GM12891 (cell line): ENCODE measurements around the gene TKTL1.

Source experiments
- POLR2A ChIP-seq: IDR thresholded peaks from 2 replicates; pipeline ENCODE4 v1.6.1; 2011; ENCODE audit warnings: low read depth, low read length, control low read depth
- POLR2AphosphoS5 ChIP-seq: IDR thresholded peaks from 2 replicates; pipeline ENCODE4 v1.6.1; 2011; ENCODE audit warnings: low read depth, low read length, control low read depth
- SPI1 ChIP-seq: IDR thresholded peaks from 2 replicates; pipeline ENCODE4 v1.6.1; 2011; ENCODE audit warnings: low read depth, low read length, control low read depth
- TAF1 ChIP-seq: IDR thresholded peaks from 2 replicates; pipeline ENCODE4 v1.6.1; 2011; ENCODE audit warnings: low read depth, low read length, control low read depth

GRCh38 chrX:154307202-154307601, 11.6 kb downstream of the TKTL1 start:
- TF ChIP-seq POLR2A: no peak
- TF ChIP-seq POLR2AphosphoS5: no peak
- no peak for TF ChIP-seq SPI1
- no peak for TF ChIP-seq TAF1
